Measurements from ENCODE around the gene ZNF385D.

DNA sequence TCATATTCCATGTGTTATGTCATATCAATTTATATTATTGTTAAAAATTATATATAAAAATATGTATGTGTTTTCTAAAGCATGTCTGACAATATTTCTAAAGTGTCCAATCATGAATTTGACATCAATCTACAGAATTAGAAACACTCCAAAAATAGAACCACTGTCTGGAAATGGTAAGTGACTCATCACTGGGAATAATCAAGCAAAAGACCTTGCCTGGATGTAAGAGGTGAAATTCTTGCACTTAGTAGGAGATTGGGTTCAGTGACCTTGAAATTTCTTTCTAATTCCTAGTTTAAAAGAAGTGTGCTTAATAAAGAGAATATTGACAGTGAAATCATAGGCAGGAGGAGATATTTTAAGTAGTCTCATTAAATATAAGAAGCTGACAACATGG, 188.8 kb downstream of the ZNF385D start:
- TF ChIP-seq, protein P1, sequence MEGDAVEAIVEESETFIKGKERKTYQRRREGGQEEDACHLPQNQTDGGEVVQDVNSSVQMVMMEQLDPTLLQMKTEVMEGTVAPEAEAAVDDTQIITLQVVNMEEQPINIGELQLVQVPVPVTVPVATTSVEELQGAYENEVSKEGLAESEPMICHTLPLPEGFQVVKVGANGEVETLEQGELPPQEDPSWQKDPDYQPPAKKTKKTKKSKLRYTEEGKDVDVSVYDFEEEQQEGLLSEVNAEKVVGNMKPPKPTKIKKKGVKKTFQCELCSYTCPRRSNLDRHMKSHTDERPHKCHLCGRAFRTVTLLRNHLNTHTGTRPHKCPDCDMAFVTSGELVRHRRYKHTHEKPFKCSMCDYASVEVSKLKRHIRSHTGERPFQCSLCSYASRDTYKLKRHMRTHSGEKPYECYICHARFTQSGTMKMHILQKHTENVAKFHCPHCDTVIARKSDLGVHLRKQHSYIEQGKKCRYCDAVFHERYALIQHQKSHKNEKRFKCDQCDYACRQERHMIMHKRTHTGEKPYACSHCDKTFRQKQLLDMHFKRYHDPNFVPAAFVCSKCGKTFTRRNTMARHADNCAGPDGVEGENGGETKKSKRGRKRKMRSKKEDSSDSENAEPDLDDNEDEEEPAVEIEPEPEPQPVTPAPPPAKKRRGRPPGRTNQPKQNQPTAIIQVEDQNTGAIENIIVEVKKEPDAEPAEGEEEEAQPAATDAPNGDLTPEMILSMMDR (IDR thresholded peaks at IDR 0.05; ENCODE audit: low read depth, low read length, missing input control): no peak
- TF ChIP-seq HNF4A (conservative IDR thresholded peaks at IDR 0.05) (no peak), TAF1 (conservative IDR thresholded peaks at IDR 0.05) (no peak), RAD21 (IDR thresholded peaks at IDR 0.05) (no peak), JUND (IDR thresholded peaks at IDR 0.05) (no peak), GABPA (IDR thresholded peaks at IDR 0.05 in 1 of 2, conservative IDR thresholded peaks at IDR 0.05 in 1 of 2) (no peak), YY1 (IDR thresholded peaks at IDR 0.05) (no peak)
- TF ChIP-seq, protein P2, sequence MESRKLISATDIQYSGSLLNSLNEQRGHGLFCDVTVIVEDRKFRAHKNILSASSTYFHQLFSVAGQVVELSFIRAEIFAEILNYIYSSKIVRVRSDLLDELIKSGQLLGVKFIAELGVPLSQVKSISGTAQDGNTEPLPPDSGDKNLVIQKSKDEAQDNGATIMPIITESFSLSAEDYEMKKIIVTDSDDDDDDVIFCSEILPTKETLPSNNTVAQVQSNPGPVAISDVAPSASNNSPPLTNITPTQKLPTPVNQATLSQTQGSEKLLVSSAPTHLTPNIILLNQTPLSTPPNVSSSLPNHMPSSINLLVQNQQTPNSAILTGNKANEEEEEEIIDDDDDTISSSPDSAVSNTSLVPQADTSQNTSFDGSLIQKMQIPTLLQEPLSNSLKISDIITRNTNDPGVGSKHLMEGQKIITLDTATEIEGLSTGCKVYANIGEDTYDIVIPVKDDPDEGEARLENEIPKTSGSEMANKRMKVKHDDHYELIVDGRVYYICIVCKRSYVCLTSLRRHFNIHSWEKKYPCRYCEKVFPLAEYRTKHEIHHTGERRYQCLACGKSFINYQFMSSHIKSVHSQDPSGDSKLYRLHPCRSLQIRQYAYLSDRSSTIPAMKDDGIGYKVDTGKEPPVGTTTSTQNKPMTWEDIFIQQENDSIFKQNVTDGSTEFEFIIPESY (IDR thresholded peaks at IDR 0.05): no peak
- TF ChIP-seq, protein P3, sequence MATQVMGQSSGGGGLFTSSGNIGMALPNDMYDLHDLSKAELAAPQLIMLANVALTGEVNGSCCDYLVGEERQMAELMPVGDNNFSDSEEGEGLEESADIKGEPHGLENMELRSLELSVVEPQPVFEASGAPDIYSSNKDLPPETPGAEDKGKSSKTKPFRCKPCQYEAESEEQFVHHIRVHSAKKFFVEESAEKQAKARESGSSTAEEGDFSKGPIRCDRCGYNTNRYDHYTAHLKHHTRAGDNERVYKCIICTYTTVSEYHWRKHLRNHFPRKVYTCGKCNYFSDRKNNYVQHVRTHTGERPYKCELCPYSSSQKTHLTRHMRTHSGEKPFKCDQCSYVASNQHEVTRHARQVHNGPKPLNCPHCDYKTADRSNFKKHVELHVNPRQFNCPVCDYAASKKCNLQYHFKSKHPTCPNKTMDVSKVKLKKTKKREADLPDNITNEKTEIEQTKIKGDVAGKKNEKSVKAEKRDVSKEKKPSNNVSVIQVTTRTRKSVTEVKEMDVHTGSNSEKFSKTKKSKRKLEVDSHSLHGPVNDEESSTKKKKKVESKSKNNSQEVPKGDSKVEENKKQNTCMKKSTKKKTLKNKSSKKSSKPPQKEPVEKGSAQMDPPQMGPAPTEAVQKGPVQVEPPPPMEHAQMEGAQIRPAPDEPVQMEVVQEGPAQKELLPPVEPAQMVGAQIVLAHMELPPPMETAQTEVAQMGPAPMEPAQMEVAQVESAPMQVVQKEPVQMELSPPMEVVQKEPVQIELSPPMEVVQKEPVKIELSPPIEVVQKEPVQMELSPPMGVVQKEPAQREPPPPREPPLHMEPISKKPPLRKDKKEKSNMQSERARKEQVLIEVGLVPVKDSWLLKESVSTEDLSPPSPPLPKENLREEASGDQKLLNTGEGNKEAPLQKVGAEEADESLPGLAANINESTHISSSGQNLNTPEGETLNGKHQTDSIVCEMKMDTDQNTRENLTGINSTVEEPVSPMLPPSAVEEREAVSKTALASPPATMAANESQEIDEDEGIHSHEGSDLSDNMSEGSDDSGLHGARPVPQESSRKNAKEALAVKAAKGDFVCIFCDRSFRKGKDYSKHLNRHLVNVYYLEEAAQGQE (IDR thresholded peaks at IDR 0.05): no peak
- TF ChIP-seq, protein P4, sequence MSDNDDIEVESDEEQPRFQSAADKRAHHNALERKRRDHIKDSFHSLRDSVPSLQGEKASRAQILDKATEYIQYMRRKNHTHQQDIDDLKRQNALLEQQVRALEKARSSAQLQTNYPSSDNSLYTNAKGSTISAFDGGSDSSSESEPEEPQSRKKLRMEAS (IDR thresholded peaks at IDR 0.05): no peak

Data from liver (tissue), 3 donors.